ENCODE data around the gene IPO8.
"Not testable (repeated sequence)": the region's sequence is repeated elsewhere in the genome, so short reads cannot be mapped to it uniquely, and the experiment has no call there.

The IPO8 gene

GRCh38 chr12:30602678-30603077 lies 93.0 kb downstream of the IPO8 start:
- DNase-seq = no peak

GRCh38 chr12:30599608-30600007 lies 96.1 kb downstream of the IPO8 start:
- peak in 2 of 3 experiments; percentile 8 to 65 for DNase-seq

DNA sequence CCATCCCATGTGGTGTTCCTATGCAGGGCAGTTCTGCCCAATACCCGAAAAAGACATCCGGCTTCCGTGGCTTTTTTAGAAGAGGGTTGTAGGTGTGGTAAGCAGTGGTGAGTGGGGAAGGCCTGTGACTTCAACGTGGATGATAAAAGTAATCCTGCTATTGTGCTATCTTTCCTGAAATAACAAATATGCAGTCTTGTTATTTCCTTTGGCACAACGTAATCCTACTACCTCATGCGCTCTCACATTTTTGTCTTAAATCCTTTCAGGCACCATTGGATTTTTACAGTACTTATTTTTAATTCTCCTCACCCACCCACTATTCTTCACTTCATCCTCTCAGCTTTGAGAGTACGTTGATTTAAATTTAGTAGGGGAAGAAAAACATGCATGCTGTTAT lies 96.8 kb downstream of the IPO8 start:
- DNase-seq = no peak

DNA sequence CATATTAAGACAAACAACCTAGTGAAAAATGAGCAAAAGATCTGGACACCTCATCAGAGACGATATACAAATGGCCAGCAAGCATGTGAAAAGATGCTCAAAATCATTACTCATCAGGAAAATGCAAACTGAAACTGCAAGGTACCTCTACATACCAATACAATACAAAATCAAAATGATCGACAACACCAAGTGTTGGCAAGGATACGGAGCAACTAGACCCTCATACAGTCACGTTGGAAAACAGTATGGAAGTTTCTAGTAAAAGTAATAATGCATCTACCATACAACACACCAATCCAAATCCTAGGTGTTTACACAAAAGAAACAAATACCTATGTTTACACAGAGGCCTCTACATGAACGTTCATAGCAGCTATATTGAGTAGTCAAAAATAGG lies 99.9 kb downstream of the IPO8 start:
- no peak for DNase-seq

DNA sequence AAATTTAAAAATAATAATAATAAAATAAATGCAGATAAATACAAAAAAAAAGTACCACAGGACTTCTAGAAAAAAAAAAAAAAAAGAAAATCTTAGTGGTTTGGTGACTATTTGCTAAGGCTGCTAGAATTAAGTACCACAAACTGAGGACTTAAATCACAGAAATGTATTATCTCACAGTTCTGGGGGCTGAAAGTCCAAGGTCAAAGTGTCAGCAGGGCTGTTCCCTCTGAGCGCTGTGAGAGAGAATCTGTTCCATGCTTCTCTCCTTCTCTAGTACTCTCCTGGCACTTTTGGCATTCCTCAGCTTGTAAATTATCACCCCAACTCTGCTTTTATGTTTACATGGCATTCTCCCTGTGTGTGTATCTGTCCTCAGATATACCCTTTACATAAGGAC lies 101.2 kb downstream of the IPO8 start:
- no peak for DNase-seq

- DNase-seq = not testable (repeated sequence)
These were observed 107.1 kb downstream of the IPO8 start for GRCh38 chr12:30588572-30588971.

DNA sequence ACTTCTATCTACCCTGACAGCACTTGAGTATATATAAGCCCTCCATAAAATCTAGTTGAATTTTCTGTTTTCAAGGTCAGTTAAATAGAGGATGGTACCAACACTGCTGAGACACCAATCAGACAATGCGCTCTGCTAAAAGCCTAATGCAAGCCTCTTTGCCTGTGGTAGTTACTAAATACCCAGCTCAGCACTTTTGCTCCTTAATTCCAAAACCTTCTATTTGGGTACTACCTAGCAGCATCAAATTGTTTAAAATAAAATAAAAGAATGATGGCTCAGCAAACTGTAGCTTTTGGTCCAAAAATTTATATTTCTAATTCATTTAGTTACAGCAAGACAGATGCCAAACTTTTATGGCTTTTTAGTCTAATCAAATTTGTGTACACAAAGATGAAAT lies 107.9 kb downstream of the IPO8 start:
- DNase-seq = no peak

DNA sequence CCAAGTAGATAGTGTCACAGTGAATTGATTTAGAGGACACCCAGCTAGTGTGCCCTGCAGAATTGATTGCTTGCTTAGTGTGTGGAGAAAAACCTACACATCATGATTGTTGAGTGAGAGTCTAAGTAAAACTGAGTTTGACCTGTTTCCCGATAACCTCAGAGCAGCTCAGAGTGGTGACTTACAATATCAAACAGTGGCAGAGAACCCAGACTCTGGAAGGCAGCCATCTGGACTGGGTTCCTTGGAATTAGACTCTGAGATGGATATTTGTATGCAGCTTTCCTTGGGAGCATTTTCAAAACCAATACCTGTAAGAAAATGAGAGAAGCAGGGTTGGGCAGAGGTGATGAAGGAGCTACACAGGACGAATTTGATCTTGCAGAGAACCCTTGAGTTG lies 109.8 kb downstream of the IPO8 start:
- no peak for DNase-seq

- DNase-seq = no peak
These were observed 112.7 kb downstream of the IPO8 start for GRCh38 chr12:30582943-30583342.

- DNase-seq = no peak
These were observed 115.3 kb downstream of the IPO8 start for GRCh38 chr12:30580344-30580743.

Measured in NCI-H1417 (cell line).